ENCODE results near the gene PTGDR.

The PTGDR gene

GRCh38 chr14:52313903-52314594 lies 46.6 kb downstream of the PTGDR start, which contains the start of gene PTGER2:
TSS of gene PTGER2 (plus strand) at chr14:52314312. CDS start at chr14:52314549, 237 bp downstream.
- peak; percentile 60 for DNase-seq

GRCh38 chr14:52314595-52315354 lies 47.3 kb downstream of the PTGDR start:
- no peak for DNase-seq

- DNase-seq = no peak
Observed at GRCh38 chr14:52315355-52315718, 47.8 kb downstream of the PTGDR start.

- DNase-seq = no peak
Observed at GRCh38 chr14:52318062-52318461, 50.6 kb downstream of the PTGDR start.

GRCh38 chr14:52318826-52319645 lies 51.5 kb downstream of the PTGDR start:
- no peak for DNase-seq

GRCh38 chr14:52319919-52320318 lies 52.4 kb downstream of the PTGDR start:
- DNase-seq = no peak

- DNase-seq = no peak
Observed at GRCh38 chr14:52325126-52325525, 57.6 kb downstream of the PTGDR start.

GRCh38 chr14:52325630-52326029 lies 58.1 kb downstream of the PTGDR start:
- DNase-seq = no peak
